ENCODE results near the gene RSPH3. TPM values are rescaled to one million over a fixed set of nuclear protein-coding genes. Genes with fewer than 3 reads are reported as not detected.

The RSPH3 gene
- total RNA-seq, 4 donors from 2014 or later: 10.1 to 13.6 (median 13.1) TPM

DNA sequence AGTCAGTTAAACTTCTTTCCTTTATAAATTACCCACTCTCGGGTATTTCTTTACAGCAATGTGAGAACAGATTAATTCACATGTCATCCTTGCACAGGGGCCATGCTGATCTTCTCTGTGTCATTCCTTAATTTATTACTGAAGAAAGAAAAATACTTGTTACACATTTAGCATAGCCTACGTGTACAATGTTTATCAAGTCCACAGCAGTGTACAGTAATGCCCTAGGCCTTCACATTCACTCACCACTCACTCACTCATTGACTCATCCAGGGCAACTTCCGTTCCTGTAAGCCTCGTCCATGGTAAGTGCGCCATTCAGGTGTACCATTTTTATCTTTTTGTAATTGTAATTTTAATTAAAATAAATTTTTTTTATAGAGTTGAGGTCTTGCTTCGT is 73.6 kb downstream of the RSPH3 start:
- 94% methylated on average over 6 of the region's 6 CpGs for WGBS
- Histone ChIP-seq H3K9me3 (no peaks in the 10 kb centered on the region), H3K27ac (no peak overlapping the region), H3K36me3 (no peaks in the 10 kb centered on the region), H3K27me3 (no peaks in the 10 kb centered on the region), H3K4me1 (peaks cover 7% of the 10 kb centered on the region), H3K4me3 (no peak overlapping the region)
- DNase-seq (ENCODE audit: low spot score in 2 of 2): no peak
- no peak for TF ChIP-seq EP300 (IDR thresholded peaks at IDR 0.05)
- no peak for TF ChIP-seq CTCF (IDR thresholded peaks at IDR 0.05)
- no peak for TF ChIP-seq POLR2AphosphoS5 (IDR thresholded peaks at IDR 0.05)
- TF ChIP-seq POLR2A (IDR thresholded peaks at IDR 0.05): no peak

DNA sequence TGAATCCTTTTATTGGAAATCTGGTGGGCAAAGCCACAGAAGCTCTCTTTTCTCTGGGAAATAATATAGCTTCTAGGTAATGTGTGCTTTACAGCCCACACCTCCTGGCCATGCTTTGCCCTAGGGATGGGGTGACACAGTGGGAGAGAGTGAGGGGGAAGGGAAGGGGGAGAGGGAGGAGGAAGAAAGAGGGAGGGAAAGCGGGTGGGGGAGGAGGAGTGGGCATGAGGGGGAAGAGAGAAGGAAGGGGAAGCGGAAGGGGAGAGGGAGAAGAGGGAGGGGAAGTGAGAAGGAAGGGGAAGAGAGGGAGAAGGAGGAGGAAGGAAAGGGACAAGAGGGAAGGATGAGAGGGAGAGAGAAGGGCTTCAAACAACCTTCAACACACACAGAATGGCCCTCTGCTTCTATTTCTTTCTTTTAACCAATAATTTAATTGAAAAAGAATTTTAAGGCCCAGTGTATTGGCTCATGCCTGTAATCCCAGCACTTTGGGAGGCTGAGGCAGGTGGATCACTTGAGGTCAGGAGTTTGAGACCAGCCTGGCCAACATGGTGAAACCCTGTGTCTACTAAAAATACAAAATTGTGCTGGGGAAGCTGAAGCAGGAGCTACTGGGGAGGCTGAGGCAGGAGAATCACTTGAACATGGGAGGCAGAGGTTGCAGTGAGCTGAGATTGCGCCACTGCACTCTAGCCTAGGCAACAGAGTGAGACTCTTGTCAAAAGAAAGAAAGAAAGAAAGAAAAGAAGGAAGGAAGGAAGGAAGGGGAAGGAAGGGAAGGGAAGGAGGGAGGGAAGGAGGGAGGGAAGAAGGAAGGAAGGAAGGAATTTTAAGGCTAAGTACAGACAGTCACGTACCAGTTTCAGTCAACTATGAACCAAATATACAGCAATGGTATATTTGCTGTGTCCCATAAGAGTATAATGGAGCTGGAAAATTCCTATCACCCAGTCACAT is 75.2 kb downstream of the RSPH3 start:
- Histone ChIP-seq H3K36me3 (no peaks in the 10 kb centered on the region), H3K9me3 (no peaks in the 10 kb centered on the region), H3K27ac (no peak overlapping the region), H3K4me3 (no peak overlapping the region), H3K4me1 (peaks cover 7% of the 10 kb centered on the region), H3K27me3 (no peaks in the 10 kb centered on the region)
- DNase-seq (ENCODE audit: low spot score in 2 of 2): no peak
- 72% methylated on average over 4 of the region's 4 CpGs for WGBS
- TF ChIP-seq POLR2A (IDR thresholded peaks at IDR 0.05) (no peak), CTCF (IDR thresholded peaks at IDR 0.05) (no peak), EP300 (IDR thresholded peaks at IDR 0.05) (no peak), POLR2AphosphoS5 (IDR thresholded peaks at IDR 0.05) (no peak)

- Histone ChIP-seq H3K4me1 (peaks cover 7% of the 10 kb centered on the region), H3K27me3 (no peaks in the 10 kb centered on the region), H3K27ac (no peak overlapping the region), H3K36me3 (no peaks in the 10 kb centered on the region), H3K9me3 (no peaks in the 10 kb centered on the region), H3K4me3 (no peak overlapping the region)
- 70% methylated on average over 14 of the region's 14 CpGs for WGBS
- TF ChIP-seq POLR2A (IDR thresholded peaks at IDR 0.05): no peak
- TF ChIP-seq EP300 (IDR thresholded peaks at IDR 0.05): no peak
- TF ChIP-seq CTCF (IDR thresholded peaks at IDR 0.05): no peak
- no peak for TF ChIP-seq POLR2AphosphoS5 (IDR thresholded peaks at IDR 0.05)
- no peak for DNase-seq (ENCODE audit: low spot score in 2 of 2)
Observed at GRCh38 chr6:158923805-158924498, 76.0 kb downstream of the RSPH3 start.

Other genes with a start within 250 kb of the RSPH3 start
- gene EZR, start 180.8 kb downstream of the RSPH3 start, total RNA-seq: 100 to 1,000 TPM; 154 to 394 (median 238) TPM
- gene TAGAP, start 44.8 kb upstream of the RSPH3 start, total RNA-seq: 1 to 10 TPM; 1.2 to 1.9 (median 1.5) TPM
- gene FNDC1, start 169.2 kb upstream of the RSPH3 start, total RNA-seq: under 1 TPM in 3 of 4 donors, not detected in 1; 0.13 to 0.89 (median 0.15) TPM

Measured in suprapubic skin (tissue), 4 donors.